SK-N-SH treated with all-trans-retinoic acid at 6 μM for 48 hours (cell line): ENCODE data around the gene EML1.

Experiments
- ATAC-seq: fragments of 200-7000 bp; cut with Tn5 transposase; 3 replicates; pipeline ENCODE4 v1.9.1; 2020; ENCODE audit warnings: mild to moderate bottlenecking, moderate library complexity
- ARNTL ChIP-seq: fragments of 450-650 bp; formaldehyde crosslinking; IDR thresholded peaks from 2 replicates; pipeline ENCODE4 v1.5.0; 2020; ENCODE audit warnings: low read depth, mild to moderate bottlenecking, moderate library complexity, borderline replicate concordance
- BACH2 ChIP-seq: fragments of 250-450 bp; sonication (Bioruptor Pico); IDR thresholded peaks from 2 replicates; pipeline ENCODE4 v1.9.0; 2021; ENCODE audit warnings: mild to moderate bottlenecking, borderline replicate concordance
- CREB5 ChIP-seq: fragments of 250-450 bp; sonication (Bioruptor Pico); IDR thresholded peaks from 2 replicates; pipeline ENCODE4 v1.5.1; 2020; ENCODE audit warnings: low read depth, mild to moderate bottlenecking, moderate library complexity
- CSDC2 ChIP-seq: fragments of 250-450 bp; sonication (Bioruptor Pico); IDR thresholded peaks from 2 replicates; pipeline ENCODE4 v1.5.0; 2020; ENCODE audit warnings: mild to moderate bottlenecking, moderate library complexity
- ESRRG ChIP-seq: fragments of 250-450 bp; sonication (Bioruptor Pico); IDR thresholded peaks from 2 replicates; pipeline ENCODE4 v1.6.1; 2021; ENCODE audit warnings: mild to moderate bottlenecking
- GLIS3 ChIP-seq: fragments of 250-450 bp; sonication (Bioruptor Pico); IDR thresholded peaks from 2 replicates; pipeline ENCODE4 v1.5.0; 2020; ENCODE audit warnings: mild to moderate bottlenecking, moderate library complexity
- ISL1 ChIP-seq: fragments of 250-450 bp; sonication (Bioruptor Pico); IDR thresholded peaks from 2 replicates; pipeline ENCODE4 v2.1.2; 2022; ENCODE audit warnings: mild to moderate bottlenecking, moderate library complexity
- OSR1 ChIP-seq: fragments of 250-450 bp; sonication (Bioruptor Pico); IDR thresholded peaks from 2 replicates; pipeline ENCODE4 v1.8.0; 2022; ENCODE audit warnings: moderate library complexity, mild to moderate bottlenecking, inconsistent platforms
- PPARA ChIP-seq: fragments of 250-450 bp; sonication (Bioruptor Pico); IDR thresholded peaks from 2 replicates; pipeline ENCODE4 v1.5.0; 2020; ENCODE audit warnings: mild to moderate bottlenecking, borderline replicate concordance
- RARB ChIP-seq: fragments of 250-450 bp; sonication (Bioruptor Pico); IDR thresholded peaks from 2 replicates; pipeline ENCODE4 v1.8.0; 2021; ENCODE audit warnings: mild to moderate bottlenecking, moderate library complexity
- SNAI2 ChIP-seq: fragments of 250-450 bp; sonication (Bioruptor Pico); IDR thresholded peaks from 2 replicates; pipeline ENCODE4 v1.5.0; 2020; ENCODE audit warnings: mild to moderate bottlenecking, moderate library complexity
- TCF4 ChIP-seq: fragments of 250-450 bp; sonication (Bioruptor Pico); IDR thresholded peaks from 2 replicates; pipeline ENCODE4 v1.8.0; 2021; ENCODE audit warnings: mild to moderate bottlenecking, moderate library complexity, borderline replicate concordance
- TOX ChIP-seq: fragments of 250-450 bp; sonication (Bioruptor Pico); IDR thresholded peaks from 2 replicates; pipeline ENCODE4 v1.8.0; 2021; ENCODE audit warnings: mild to moderate bottlenecking, moderate library complexity, borderline replicate concordance
- ZC3H10 ChIP-seq: fragments of 250-450 bp; sonication (Bioruptor Pico); IDR thresholded peaks from 2 replicates; pipeline ENCODE4 v1.5.1; 2021; ENCODE audit warnings: mild to moderate bottlenecking, moderate library complexity
- ZFP3 ChIP-seq: fragments of 250-450 bp; sonication (Bioruptor Pico); IDR thresholded peaks from 2 replicates; pipeline ENCODE4 v1.5.0; 2020; ENCODE audit warnings: mild to moderate bottlenecking, moderate library complexity
- ZFP30 ChIP-seq: fragments of 450-650 bp; formaldehyde crosslinking; IDR thresholded peaks from 2 replicates; pipeline ENCODE4 v1.5.0; 2022; ENCODE audit warnings: mild to moderate bottlenecking, moderate library complexity
- ZNF565 ChIP-seq: fragments of 450-650 bp; formaldehyde crosslinking; conservative IDR thresholded peaks from 2 replicates; pipeline ENCODE4 v1.5.0; 2020; ENCODE audit warnings: low read depth, mild to moderate bottlenecking, moderate library complexity
- ZNF8 ChIP-seq: fragments of 450-650 bp; formaldehyde crosslinking; IDR thresholded peaks from 2 replicates; pipeline ENCODE4 v1.5.0; 2020; ENCODE audit warnings: mild to moderate bottlenecking, moderate library complexity
- TF ChIP-seq, protein P1 (sequence below): fragments of 250-450 bp; sonication (Bioruptor Pico); IDR thresholded peaks from 2 replicates; pipeline ENCODE4 v1.5.0; 2020; ENCODE audit warnings: mild to moderate bottlenecking, moderate library complexity
- TF ChIP-seq, protein P2 (sequence below): fragments of 250-450 bp; sonication (Bioruptor Pico); IDR thresholded peaks from 2 replicates; pipeline ENCODE4 v1.8.0; 2021; ENCODE audit warnings: low read depth, mild to moderate bottlenecking, moderate library complexity, borderline replicate concordance
- TF ChIP-seq, protein P3 (sequence below): fragments of 250-450 bp; sonication (Bioruptor Pico); IDR thresholded peaks from 2 replicates; pipeline ENCODE4 v1.8.0; 2020; ENCODE audit warnings: mild to moderate bottlenecking, moderate library complexity, borderline replicate concordance
- TF ChIP-seq, protein P4 (sequence below): fragments of 250-450 bp; sonication (Bioruptor Pico); IDR thresholded peaks from 2 replicates; pipeline ENCODE4 v1.5.1; 2021; ENCODE audit warnings: mild to moderate bottlenecking, moderate library complexity

Gene EML1

DNA sequence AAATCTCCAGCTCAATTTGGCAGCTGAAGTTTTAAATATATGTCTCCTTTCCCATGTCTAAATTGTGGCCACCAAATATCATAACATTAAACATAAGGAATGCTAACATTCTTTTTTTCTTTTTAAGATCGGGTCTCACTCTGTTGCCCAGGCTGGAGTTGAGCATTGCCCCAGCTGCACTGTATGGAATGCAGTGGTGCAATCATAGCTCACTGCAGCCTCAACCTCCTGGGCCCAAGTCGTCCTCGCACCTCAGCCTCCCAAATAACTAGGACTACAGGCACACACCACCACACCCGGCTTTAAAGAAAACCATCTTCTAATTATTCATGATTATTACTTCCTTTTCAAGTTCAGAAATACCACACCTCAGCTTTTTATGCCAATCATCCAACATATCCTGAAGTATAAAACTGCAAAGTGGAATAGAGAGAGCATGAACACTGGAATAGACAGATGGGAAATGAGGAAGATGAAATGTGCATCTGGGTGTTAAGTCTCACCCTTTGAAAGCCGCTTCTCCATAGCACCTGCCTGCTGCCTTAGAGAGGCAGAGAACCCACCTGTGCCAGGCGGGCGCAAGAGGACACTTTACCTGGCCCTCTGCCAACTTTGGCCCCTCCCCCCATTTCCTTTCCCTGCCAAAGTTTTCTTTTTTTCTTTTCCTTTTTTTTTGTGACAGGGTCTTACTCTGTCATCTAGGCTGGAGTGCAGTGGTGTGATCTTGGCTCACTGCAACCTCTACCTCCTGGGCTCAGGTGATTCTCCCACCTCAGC, 2.8 kb upstream of the EML1 start:
- TF ChIP-seq GLIS3 (CRISPR knock-in tag): no peak
- TF ChIP-seq, protein P1, sequence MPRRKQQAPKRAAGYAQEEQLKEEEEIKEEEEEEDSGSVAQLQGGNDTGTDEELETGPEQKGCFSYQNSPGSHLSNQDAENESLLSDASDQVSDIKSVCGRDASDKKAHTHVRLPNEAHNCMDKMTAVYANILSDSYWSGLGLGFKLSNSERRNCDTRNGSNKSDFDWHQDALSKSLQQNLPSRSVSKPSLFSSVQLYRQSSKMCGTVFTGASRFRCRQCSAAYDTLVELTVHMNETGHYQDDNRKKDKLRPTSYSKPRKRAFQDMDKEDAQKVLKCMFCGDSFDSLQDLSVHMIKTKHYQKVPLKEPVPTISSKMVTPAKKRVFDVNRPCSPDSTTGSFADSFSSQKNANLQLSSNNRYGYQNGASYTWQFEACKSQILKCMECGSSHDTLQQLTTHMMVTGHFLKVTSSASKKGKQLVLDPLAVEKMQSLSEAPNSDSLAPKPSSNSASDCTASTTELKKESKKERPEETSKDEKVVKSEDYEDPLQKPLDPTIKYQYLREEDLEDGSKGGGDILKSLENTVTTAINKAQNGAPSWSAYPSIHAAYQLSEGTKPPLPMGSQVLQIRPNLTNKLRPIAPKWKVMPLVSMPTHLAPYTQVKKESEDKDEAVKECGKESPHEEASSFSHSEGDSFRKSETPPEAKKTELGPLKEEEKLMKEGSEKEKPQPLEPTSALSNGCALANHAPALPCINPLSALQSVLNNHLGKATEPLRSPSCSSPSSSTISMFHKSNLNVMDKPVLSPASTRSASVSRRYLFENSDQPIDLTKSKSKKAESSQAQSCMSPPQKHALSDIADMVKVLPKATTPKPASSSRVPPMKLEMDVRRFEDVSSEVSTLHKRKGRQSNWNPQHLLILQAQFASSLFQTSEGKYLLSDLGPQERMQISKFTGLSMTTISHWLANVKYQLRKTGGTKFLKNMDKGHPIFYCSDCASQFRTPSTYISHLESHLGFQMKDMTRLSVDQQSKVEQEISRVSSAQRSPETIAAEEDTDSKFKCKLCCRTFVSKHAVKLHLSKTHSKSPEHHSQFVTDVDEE: no peak
- no peak for TF ChIP-seq TOX (CRISPR knock-in tag)
- no peak for TF ChIP-seq ZFP3 (CRISPR knock-in tag)
- TF ChIP-seq RARB (CRISPR knock-in tag): no peak
- TF ChIP-seq ZNF8: no peak
- TF ChIP-seq CSDC2 (CRISPR knock-in tag): no peak
- TF ChIP-seq CREB5 (CRISPR knock-in tag): no peak
- TF ChIP-seq TCF4 (CRISPR knock-in tag): no peak
- TF ChIP-seq ESRRG (CRISPR knock-in tag): no peak
- TF ChIP-seq OSR1: no peak
- TF ChIP-seq ARNTL (CRISPR knock-in tag): no peak
- no peak for TF ChIP-seq PPARA (CRISPR knock-in tag)
- TF ChIP-seq, protein P2, sequence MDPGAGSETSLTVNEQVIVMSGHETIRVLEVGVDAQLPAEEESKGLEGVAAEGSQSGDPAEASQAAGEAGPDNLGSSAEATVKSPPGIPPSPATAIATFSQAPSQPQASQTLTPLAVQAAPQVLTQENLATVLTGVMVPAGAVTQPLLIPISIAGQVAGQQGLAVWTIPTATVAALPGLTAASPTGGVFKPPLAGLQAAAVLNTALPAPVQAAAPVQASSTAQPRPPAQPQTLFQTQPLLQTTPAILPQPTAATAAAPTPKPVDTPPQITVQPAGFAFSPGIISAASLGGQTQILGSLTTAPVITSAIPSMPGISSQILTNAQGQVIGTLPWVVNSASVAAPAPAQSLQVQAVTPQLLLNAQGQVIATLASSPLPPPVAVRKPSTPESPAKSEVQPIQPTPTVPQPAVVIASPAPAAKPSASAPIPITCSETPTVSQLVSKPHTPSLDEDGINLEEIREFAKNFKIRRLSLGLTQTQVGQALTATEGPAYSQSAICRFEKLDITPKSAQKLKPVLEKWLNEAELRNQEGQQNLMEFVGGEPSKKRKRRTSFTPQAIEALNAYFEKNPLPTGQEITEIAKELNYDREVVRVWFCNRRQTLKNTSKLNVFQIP (CRISPR knock-in tag): no peak
- TF ChIP-seq, protein P3, sequence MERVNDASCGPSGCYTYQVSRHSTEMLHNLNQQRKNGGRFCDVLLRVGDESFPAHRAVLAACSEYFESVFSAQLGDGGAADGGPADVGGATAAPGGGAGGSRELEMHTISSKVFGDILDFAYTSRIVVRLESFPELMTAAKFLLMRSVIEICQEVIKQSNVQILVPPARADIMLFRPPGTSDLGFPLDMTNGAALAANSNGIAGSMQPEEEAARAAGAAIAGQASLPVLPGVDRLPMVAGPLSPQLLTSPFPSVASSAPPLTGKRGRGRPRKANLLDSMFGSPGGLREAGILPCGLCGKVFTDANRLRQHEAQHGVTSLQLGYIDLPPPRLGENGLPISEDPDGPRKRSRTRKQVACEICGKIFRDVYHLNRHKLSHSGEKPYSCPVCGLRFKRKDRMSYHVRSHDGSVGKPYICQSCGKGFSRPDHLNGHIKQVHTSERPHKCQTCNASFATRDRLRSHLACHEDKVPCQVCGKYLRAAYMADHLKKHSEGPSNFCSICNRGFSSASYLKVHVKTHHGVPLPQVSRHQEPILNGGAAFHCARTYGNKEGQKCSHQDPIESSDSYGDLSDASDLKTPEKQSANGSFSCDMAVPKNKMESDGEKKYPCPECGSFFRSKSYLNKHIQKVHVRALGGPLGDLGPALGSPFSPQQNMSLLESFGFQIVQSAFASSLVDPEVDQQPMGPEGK (CRISPR knock-in tag): no peak
- no peak for ATAC-seq

DNA sequence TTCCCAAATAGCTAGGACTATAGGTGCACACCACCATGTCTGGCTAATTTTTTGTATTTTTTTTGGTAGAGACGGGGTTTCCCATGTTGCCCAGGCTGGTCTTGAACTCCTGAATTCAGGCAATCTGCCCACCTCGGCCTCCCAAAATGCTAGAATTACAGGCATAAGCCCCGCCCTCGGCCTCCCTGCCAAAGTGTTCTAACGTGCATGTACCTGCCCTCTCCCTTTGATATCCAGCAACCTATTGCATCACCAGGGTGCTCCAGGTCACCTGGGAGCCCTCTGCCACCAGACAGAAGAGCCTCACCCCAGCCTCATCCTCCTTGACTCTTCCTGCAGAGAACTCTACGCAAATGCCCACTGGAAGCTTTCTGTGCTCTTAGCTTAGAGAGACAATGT, 2.2 kb upstream of the EML1 start:
- no peak for ATAC-seq
- no peak for TF ChIP-seq PPARA (CRISPR knock-in tag)
- TF ChIP-seq ZC3H10 (CRISPR knock-in tag): no peak
- no peak for TF ChIP-seq BACH2
- no peak for TF ChIP-seq CSDC2 (CRISPR knock-in tag)
- no peak for TF ChIP-seq ISL1 (CRISPR knock-in tag)
- no peak for TF ChIP-seq TOX (CRISPR knock-in tag)
- TF ChIP-seq OSR1: no peak
- TF ChIP-seq GLIS3 (CRISPR knock-in tag): no peak
- no peak for TF ChIP-seq ZFP30 (CRISPR knock-in tag)
- TF ChIP-seq, protein P2 (CRISPR knock-in tag): no peak
- no peak for TF ChIP-seq ZNF565
- TF ChIP-seq ZFP3 (CRISPR knock-in tag): no peak
- no peak for TF ChIP-seq TCF4 (CRISPR knock-in tag)
- TF ChIP-seq ARNTL (CRISPR knock-in tag): no peak
- TF ChIP-seq CREB5 (CRISPR knock-in tag): no peak
- TF ChIP-seq SNAI2 (CRISPR knock-in tag): no peak
- TF ChIP-seq, protein P3 (CRISPR knock-in tag): no peak
- TF ChIP-seq, protein P4, sequence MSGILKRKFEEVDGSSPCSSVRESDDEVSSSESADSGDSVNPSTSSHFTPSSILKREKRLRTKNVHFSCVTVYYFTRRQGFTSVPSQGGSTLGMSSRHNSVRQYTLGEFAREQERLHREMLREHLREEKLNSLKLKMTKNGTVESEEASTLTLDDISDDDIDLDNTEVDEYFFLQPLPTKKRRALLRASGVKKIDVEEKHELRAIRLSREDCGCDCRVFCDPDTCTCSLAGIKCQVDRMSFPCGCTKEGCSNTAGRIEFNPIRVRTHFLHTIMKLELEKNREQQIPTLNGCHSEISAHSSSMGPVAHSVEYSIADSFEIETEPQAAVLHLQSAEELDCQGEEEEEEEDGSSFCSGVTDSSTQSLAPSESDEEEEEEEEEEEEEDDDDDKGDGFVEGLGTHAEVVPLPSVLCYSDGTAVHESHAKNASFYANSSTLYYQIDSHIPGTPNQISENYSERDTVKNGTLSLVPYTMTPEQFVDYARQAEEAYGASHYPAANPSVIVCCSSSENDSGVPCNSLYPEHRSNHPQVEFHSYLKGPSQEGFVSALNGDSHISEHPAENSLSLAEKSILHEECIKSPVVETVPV (CRISPR knock-in tag): no peak
